Activated T-cell treated with anti-CD3 and anti-CD28 coated beads, Interleukin-2, amount 50 U/mL, for 24 hours (primary cell): ENCODE data around the gene CACNG5.

ENCODE experiments used
- DNase-seq: peaks from one replicate; pipeline ENCODE4 v3.0.0-alpha.2; 2020
- H3K27ac Mint-ChIP-seq: 2 replicates; pipeline ENCODE4 v1.8.0; 2020; ENCODE audit warnings: mild to moderate bottlenecking, mixed read lengths
- H3K27me3 Mint-ChIP-seq: 2 replicates; pipeline ENCODE4 v1.8.0; 2020; ENCODE audit warnings: mixed read lengths
- H3K36me3 Mint-ChIP-seq: 2 replicates; pipeline ENCODE4 v1.8.0; 2020; ENCODE audit warnings: low read depth, mixed read lengths
- H3K4me1 Mint-ChIP-seq: 2 replicates; pipeline ENCODE4 v1.8.0; 2020; ENCODE audit warnings: low read depth, mixed read lengths
- H3K4me3 Mint-ChIP-seq: 2 replicates; pipeline ENCODE4 v1.8.0; 2020; ENCODE audit warnings: mild to moderate bottlenecking, moderate library complexity, mixed read lengths
- H3K9me3 Mint-ChIP-seq: 2 replicates; pipeline ENCODE4 v1.8.0; 2020; ENCODE audit warnings: mixed read lengths

Gene CACNG5

DNA sequence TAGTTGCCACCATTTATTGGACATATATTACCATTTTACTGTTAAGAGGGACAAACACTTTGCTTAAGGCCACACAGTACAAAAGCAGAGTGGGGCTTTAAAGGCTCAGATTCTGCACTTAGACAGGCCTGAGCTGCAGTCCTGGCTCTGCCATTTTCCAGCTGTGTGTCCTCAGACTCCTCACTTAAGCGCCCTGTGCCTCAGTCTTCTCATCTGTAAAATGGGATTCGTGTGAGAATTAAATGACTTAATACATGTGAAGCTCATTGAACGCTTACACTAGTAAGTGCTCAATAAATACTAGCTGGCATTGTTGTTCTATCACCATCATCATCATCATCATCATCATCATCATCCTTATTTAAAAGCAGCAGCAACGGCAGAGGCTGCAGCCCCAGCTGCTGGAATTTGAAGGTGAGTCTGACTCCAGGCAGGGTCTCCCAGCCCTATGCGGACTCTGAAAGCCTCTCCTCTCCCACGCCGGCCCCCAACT, 445 bp upstream of the CACNG5 start:
- DNase-seq = no peak
- peaks cover 4% of the 10 kb centered on the region for H3K4me1 Mint-ChIP-seq
- H3K27me3 Mint-ChIP-seq = peaks cover 71% of the 10 kb centered on the region
- H3K9me3 Mint-ChIP-seq = no peaks in the 10 kb centered on the region
- H3K27ac Mint-ChIP-seq = no peak overlapping the region
- no peak overlapping the region for H3K4me3 Mint-ChIP-seq
- no peaks in the 10 kb centered on the region for H3K36me3 Mint-ChIP-seq

DNA sequence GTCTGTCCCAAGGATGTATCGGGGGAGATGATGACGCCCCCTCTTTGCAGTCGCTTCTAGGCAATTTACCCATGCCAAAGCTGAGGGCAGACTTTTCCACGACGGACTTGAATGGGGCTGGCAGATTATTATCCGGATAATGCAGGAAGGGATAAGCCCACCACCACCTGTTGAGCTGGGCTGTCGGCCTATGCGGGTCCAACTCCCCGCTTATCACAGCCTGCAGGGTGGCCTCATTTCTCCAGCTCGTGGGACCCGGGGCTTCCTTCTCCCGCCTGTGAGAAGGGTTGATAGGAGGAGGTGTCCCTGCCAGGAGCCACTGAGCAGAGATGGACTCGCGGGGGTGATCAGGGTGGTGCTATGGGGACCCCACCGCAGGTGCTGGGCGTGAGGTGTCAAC, 559 bp downstream of the CACNG5 start:
- Mint-ChIP-seq H3K9me3 (no peaks in the 10 kb centered on the region), H3K36me3 (no peaks in the 10 kb centered on the region), H3K27me3 (peaks cover 62% of the 10 kb centered on the region), H3K4me3 (no peak overlapping the region), H3K4me1 (no peaks in the 10 kb centered on the region), H3K27ac (no peak overlapping the region)
- DNase-seq = no peak

GRCh38 chr17:66836063-66837005, 1.4 kb downstream of the CACNG5 start:
- Mint-ChIP-seq H3K4me3 (no peak overlapping the region), H3K36me3 (no peaks in the 10 kb centered on the region), H3K27me3 (peaks cover 60% of the 10 kb centered on the region), H3K27ac (no peak overlapping the region), H3K9me3 (no peaks in the 10 kb centered on the region), H3K4me1 (no peaks in the 10 kb centered on the region)
- DNase-seq = no peak

DNA sequence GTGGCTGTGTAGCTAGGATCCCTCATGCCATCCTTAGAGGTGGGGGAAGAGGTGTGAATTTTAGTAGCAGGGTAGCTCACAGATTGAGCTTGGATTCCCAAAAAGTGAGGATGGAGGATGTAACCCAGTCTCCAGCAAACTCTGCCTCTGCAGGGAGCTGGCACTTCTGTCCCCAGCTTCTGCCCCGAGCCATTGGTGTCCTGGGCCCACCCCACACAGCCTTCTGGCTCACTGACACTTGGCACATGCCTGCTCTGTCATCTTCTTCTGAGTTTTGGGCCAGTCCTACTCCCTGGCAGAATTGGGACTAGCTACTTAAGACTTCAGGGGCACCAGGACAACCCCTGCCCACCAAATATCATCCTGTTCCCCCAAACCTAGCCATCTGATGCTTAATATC, 2.3 kb downstream of the CACNG5 start:
- H3K9me3 Mint-ChIP-seq = no peaks in the 10 kb centered on the region
- H3K4me1 Mint-ChIP-seq = no peaks in the 10 kb centered on the region
- no peaks in the 10 kb centered on the region for H3K36me3 Mint-ChIP-seq
- H3K27me3 Mint-ChIP-seq = peaks cover 52% of the 10 kb centered on the region
- no peak for DNase-seq
- H3K4me3 Mint-ChIP-seq = no peak overlapping the region
- H3K27ac Mint-ChIP-seq = no peak overlapping the region

GRCh38 chr17:66837885-66838665, 3.2 kb downstream of the CACNG5 start:
- H3K9me3 Mint-ChIP-seq = no peaks in the 10 kb centered on the region
- H3K27me3 Mint-ChIP-seq = peaks cover 45% of the 10 kb centered on the region
- H3K4me1 Mint-ChIP-seq = no peaks in the 10 kb centered on the region
- H3K36me3 Mint-ChIP-seq = no peaks in the 10 kb centered on the region
- no peak overlapping the region for H3K4me3 Mint-ChIP-seq
- no peak overlapping the region for H3K27ac Mint-ChIP-seq
- no peak for DNase-seq

- DNase-seq = no peak
- H3K4me1 Mint-ChIP-seq = no peaks in the 10 kb centered on the region
- peaks cover 30% of the 10 kb centered on the region for H3K27me3 Mint-ChIP-seq
- H3K4me3 Mint-ChIP-seq = no peak overlapping the region
- no peaks in the 10 kb centered on the region for H3K9me3 Mint-ChIP-seq
- no peaks in the 10 kb centered on the region for H3K36me3 Mint-ChIP-seq
- H3K27ac Mint-ChIP-seq = no peak overlapping the region
Measured at GRCh38 chr17:66839616-66840015, 4.7 kb downstream of the CACNG5 start.

DNA sequence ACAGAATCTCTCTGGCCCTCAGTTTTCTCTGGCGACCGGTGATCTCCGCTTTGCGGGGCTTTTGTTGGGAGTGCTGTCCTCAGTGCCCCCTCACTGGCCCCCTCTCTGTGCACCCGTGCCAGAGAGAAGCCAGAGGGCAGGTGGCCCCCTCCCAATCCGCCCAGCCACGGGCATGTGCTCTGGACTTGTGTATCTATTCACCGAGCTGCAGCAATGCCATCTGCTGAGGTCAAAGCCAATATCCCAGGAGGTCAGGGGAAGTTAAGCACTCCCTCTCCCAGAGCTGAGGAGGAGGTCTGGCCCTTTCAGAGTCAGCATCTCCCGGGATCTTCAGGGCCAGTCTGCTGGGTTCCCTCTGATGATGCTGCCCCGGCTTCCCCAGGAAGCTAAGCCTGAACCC, 5.1 kb downstream of the CACNG5 start:
- Mint-ChIP-seq H3K27ac (no peak overlapping the region), H3K36me3 (no peaks in the 10 kb centered on the region), H3K9me3 (no peaks in the 10 kb centered on the region), H3K4me3 (no peak overlapping the region), H3K4me1 (no peaks in the 10 kb centered on the region), H3K27me3 (peaks cover 32% of the 10 kb centered on the region)
- no peak for DNase-seq

DNA sequence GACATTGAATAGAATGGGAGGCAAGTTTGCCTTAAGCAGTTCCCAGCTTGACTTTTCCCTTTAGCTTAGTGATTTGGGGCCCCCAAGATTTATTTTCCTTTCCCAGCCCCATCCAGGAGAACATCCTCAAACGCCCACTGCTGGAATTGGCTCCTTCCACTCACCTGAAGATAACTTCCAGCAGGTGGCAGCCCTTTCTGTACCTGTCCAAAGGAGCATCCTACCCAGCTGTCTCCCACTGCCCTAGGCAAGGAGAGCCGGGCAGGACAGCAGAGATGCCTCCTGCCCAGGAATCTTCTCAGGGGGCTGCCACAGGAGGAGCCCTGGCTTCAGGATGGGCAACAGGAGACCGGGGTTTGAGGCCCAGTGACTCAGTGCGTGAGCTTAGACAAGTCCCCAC, 6.4 kb downstream of the CACNG5 start:
- H3K4me1 Mint-ChIP-seq = no peaks in the 10 kb centered on the region
- no peak overlapping the region for H3K27ac Mint-ChIP-seq
- peaks cover 5% of the 10 kb centered on the region for H3K9me3 Mint-ChIP-seq
- no peaks in the 10 kb centered on the region for H3K36me3 Mint-ChIP-seq
- no peak overlapping the region for H3K4me3 Mint-ChIP-seq
- H3K27me3 Mint-ChIP-seq = peaks cover 27% of the 10 kb centered on the region
- DNase-seq = no peak

DNA sequence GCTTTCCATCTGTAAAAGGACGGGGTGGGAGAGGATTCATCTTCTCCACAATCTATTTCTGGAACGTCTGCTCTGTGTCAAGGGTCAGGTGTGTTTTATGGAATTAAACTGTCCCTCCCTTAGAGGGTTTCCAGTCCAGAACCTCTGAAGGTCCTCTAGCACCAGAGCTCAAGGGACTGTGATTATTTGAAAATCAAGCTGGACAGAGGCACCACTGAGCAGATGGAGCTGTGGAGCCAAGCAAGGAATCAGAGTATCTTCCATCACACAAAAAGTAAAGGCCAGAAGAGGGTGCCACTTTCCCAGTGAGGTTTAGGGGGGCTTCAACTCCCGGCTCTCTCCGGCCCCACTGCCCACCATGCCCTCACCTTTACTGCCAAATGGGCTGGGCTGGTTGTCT, 6.8 kb downstream of the CACNG5 start:
- Mint-ChIP-seq H3K27me3 (peaks cover 23% of the 10 kb centered on the region), H3K36me3 (no peaks in the 10 kb centered on the region), H3K9me3 (peaks cover 10% of the 10 kb centered on the region), H3K4me1 (no peaks in the 10 kb centered on the region), H3K4me3 (no peak overlapping the region), H3K27ac (no peak overlapping the region)
- no peak for DNase-seq

DNA sequence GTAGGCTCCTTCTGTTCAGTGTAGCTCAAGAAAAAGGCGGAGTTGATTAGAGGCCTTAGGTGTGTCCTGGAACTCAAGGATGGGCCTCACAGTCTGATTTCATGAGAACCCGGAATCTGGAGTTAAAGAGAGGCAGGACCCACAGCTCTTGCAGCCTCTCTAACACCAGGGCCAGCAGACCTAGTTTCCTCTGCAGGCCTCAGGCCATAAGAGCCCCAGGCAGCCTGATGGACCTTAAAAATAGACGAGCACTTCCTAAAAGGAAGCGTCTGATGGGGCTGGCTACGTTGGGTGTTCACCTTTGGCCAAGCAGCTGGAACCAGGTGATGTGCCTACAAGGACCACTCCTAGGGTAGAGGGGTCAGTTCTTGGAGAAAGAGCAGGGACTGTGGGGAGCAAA, 7.6 kb downstream of the CACNG5 start:
- H3K9me3 Mint-ChIP-seq = peaks cover 13% of the 10 kb centered on the region
- H3K27me3 Mint-ChIP-seq = peaks cover 20% of the 10 kb centered on the region
- H3K4me3 Mint-ChIP-seq = no peak overlapping the region
- no peaks in the 10 kb centered on the region for H3K36me3 Mint-ChIP-seq
- DNase-seq = no peak
- H3K4me1 Mint-ChIP-seq = no peaks in the 10 kb centered on the region
- H3K27ac Mint-ChIP-seq = no peak overlapping the region

GRCh38 chr17:66842959-66843358, 8.0 kb downstream of the CACNG5 start:
- Mint-ChIP-seq H3K36me3 (no peaks in the 10 kb centered on the region), H3K27me3 (peaks cover 20% of the 10 kb centered on the region), H3K27ac (no peak overlapping the region), H3K4me1 (no peaks in the 10 kb centered on the region), H3K4me3 (no peak overlapping the region), H3K9me3 (peaks cover 13% of the 10 kb centered on the region)
- DNase-seq = no peak

GRCh38 chr17:66843627-66844026, 8.7 kb downstream of the CACNG5 start:
- no peaks in the 10 kb centered on the region for H3K4me1 Mint-ChIP-seq
- H3K36me3 Mint-ChIP-seq = no peaks in the 10 kb centered on the region
- no peak overlapping the region for H3K4me3 Mint-ChIP-seq
- no peak overlapping the region for H3K27ac Mint-ChIP-seq
- H3K9me3 Mint-ChIP-seq = peaks cover 13% of the 10 kb centered on the region
- H3K27me3 Mint-ChIP-seq = peaks cover 20% of the 10 kb centered on the region
- no peak for DNase-seq

DNA sequence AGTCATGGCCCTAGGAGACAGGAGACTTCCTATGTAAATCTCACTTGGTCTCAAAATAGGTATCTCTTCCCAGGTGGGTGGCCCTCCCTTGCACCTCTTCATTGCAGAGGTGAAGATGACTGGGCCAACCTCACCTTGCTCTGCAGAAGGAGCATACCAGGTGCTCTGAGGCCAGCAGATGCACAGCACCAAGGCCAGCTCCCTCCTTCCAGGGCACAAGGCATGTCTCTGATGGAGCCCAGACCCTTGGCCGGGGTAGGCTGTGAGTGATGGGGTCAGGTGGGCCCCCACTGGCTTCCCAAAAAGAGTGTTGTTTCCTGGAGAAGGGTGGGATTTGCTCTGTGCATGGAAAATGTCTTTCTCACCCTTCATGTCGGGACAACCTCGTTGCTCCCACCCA, 12.8 kb downstream of the CACNG5 start:
- no peak for DNase-seq
- no peaks in the 10 kb centered on the region for H3K36me3 Mint-ChIP-seq

DNA sequence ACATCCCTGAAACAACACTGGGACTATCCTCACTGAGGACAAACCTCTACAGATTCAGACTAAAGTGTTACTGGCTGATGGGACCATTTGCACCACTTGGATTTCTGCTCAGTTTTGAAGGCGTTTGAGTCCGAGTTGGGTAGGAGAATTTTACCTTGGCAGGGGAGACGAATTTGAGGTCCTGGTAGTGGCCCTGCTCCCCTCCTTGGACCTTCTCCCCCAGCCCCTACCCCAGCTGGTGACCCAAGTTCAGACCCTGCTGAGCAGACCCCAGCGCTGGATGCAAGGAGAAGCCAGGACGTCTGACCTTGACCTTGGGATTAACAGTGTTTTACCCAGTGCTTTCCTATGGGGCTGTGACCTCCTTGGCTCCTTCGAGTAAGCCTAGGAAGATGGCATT, 13.6 kb downstream of the CACNG5 start:
- H3K27ac Mint-ChIP-seq = no peak overlapping the region
- peaks cover 13% of the 10 kb centered on the region for H3K9me3 Mint-ChIP-seq
- no peaks in the 10 kb centered on the region for H3K4me1 Mint-ChIP-seq
- DNase-seq = no peak
- no peak overlapping the region for H3K4me3 Mint-ChIP-seq
- no peaks in the 10 kb centered on the region for H3K36me3 Mint-ChIP-seq
- H3K27me3 Mint-ChIP-seq = peaks cover 13% of the 10 kb centered on the region

More for the DNA sequence above, 12.8 kb downstream of the CACNG5 start:
- Mint-ChIP-seq H3K27ac (no peak overlapping the region), H3K27me3 (peaks cover 13% of the 10 kb centered on the region), H3K4me1 (no peaks in the 10 kb centered on the region), H3K4me3 (no peak overlapping the region), H3K9me3 (peaks cover 13% of the 10 kb centered on the region)
